Fibroblast of lung (primary cell): ENCODE data around the gene ETNPPL. TPM values are rescaled to one million over a fixed set of nuclear protein-coding genes. Genes with fewer than 3 reads are reported as not detected.

Source experiments
- DNase-seq, 2 donors: peaks; one replicate each; pipeline versions ENCODE4 v3.0.0 to v3.0.0-alpha.2; 2010; ENCODE audit warnings: low read depth in 2 of 2
- H2AFZ ChIP-seq: 2 replicates; pipeline ENCODE4 v1.5.1; 2012; ENCODE audit warnings: low read length, control low read depth, inconsistent platforms
- H3K27ac ChIP-seq: 2 replicates; pipeline ENCODE4 v1.5.1; 2011; ENCODE audit warnings: low read length, control low read depth; ENCODE audit not compliant: insufficient read depth
- H3K27me3 ChIP-seq: 2 replicates; pipeline ENCODE4 v1.5.1; 2011; ENCODE audit warnings: mild to moderate bottlenecking, low read length; ENCODE audit not compliant: control insufficient read depth, insufficient read depth
- H3K36me3 ChIP-seq: 2 replicates; pipeline ENCODE4 v1.5.1; 2011; ENCODE audit warnings: low read length; ENCODE audit not compliant: control insufficient read depth, insufficient read depth
- H3K4me1 ChIP-seq: 2 replicates; pipeline ENCODE4 v1.5.1; 2011; ENCODE audit warnings: low read length; ENCODE audit not compliant: control insufficient read depth, insufficient read depth; ENCODE audit errors: extremely low read depth
- H3K4me2 ChIP-seq: 2 replicates; pipeline ENCODE4 v1.5.1; 2011; ENCODE audit warnings: low read length, control low read depth; ENCODE audit not compliant: insufficient read depth; ENCODE audit errors: extremely low read depth
- H3K4me3 ChIP-seq, 4 experiments: fragments of 200-600 bp in 1 of 4; sonication (generic) in 1 of 4; replicated peaks in 1 of 4; 2 replicates each; pipeline ENCODE4 v1.5.1; 2011 to 2016; ENCODE audit warnings: low read length in 4 of 4, low read depth in 3 of 4, mild to moderate bottlenecking in 3 of 4, control low read depth in 2 of 4, inconsistent platforms in 1 of 4, mixed read lengths in 1 of 4; ENCODE audit not compliant: insufficient read depth in 1 of 4; ENCODE audit errors: control extremely low read depth in 1 of 4
- H3K79me2 ChIP-seq: 2 replicates; pipeline ENCODE4 v1.5.1; 2012; ENCODE audit warnings: mild to moderate bottlenecking, low read length, inconsistent platforms; ENCODE audit not compliant: control insufficient read depth, insufficient read depth
- H3K9ac ChIP-seq: 2 replicates; pipeline ENCODE4 v1.5.1; 2011; ENCODE audit warnings: mild to moderate bottlenecking, low read length, control low read depth; ENCODE audit not compliant: insufficient read depth
- H3K9me3 ChIP-seq: 2 replicates; pipeline ENCODE4 v1.5.1; 2012; ENCODE audit warnings: low read depth, low read length; ENCODE audit not compliant: control insufficient read depth, insufficient read depth
- H4K20me1 ChIP-seq: 2 replicates; pipeline ENCODE4 v1.5.1; 2011; ENCODE audit warnings: low read length; ENCODE audit not compliant: control insufficient read depth, insufficient read depth; ENCODE audit errors: extremely low read depth
- EZH2 ChIP-seq: IDR thresholded peaks from 2 replicates; pipeline ENCODE4 v1.5.1; 2012; ENCODE audit warnings: low read length, control low read depth, mild to moderate bottlenecking; ENCODE audit errors: missing control alignments
- polyA plus RNA-seq, 2 donors: library from polyadenylated mRNA; depleted of rRNA in 1 of 2; stranded (reverse) in 1 of 2; unstranded in 1 of 2; fragments of >200 nt; gene quantifications; 2 replicates each; pipeline ENCODE4 v1.2.1, GENCODE V29; 2011 to 2012; ENCODE audit warnings: missing spikeins in 1 of 2
- total RNA-seq: library from RNA; depleted of rRNA; stranded (reverse); fragments of >200 nt; gene quantifications from 2 replicates; pipeline ENCODE4 v1.2.1, GENCODE V29; 2014
- TF ChIP-seq, protein P1 (sequence below), 2 donors: IDR thresholded peaks in 1 of 2; conservative IDR thresholded peaks in 1 of 2; 1 replicate in 1 of 2; 2 replicates in 1 of 2; pipeline ENCODE4 v1.5.1; 2011 to 2012; ENCODE audit warnings: low read length in 2 of 2, control low read depth in 1 of 2, inconsistent platforms in 1 of 2, low read depth in 1 of 2, mild to moderate bottlenecking in 1 of 2

Gene ETNPPL
- total and polyA plus RNA-seq, 2 donors (not counting 1 experiment from before 2014, with no cell fraction given): not detected

DNA sequence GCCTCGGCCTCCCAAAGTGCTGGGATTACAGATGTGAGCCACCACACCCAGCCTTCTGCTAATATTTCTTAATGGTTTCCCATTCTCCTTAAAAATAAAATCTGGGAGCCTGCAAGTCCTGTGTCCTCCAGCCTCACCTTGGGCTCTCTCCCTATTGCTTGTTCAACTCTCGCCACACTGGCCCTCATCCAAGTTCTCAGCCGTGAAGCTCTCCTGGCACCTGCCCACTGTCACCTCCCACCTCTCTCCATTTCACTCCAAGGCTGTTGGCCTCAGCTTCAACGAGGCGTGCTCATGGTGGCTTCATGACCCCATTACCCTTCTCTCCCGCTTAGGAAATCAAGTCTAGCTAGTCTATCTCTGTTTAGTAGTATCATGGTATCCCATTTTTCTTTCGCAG, 9.5 kb upstream of the ETNPPL start:
- Histone ChIP-seq H3K4me3 (no peak overlapping the region), H3K9me3 (no peaks in the 10 kb centered on the region), H3K4me2 (no peak overlapping the region), H3K79me2 (no peaks in the 10 kb centered on the region), H3K27me3 (no peaks in the 10 kb centered on the region), H3K27ac (no peak overlapping the region), H3K4me1 (no peaks in the 10 kb centered on the region), H4K20me1 (no peaks in the 10 kb centered on the region), H2AFZ (no peak overlapping the region), H3K9ac (no peak overlapping the region), H3K36me3 (no peaks in the 10 kb centered on the region)
- DNase-seq: no peak
- TF ChIP-seq, protein P1, sequence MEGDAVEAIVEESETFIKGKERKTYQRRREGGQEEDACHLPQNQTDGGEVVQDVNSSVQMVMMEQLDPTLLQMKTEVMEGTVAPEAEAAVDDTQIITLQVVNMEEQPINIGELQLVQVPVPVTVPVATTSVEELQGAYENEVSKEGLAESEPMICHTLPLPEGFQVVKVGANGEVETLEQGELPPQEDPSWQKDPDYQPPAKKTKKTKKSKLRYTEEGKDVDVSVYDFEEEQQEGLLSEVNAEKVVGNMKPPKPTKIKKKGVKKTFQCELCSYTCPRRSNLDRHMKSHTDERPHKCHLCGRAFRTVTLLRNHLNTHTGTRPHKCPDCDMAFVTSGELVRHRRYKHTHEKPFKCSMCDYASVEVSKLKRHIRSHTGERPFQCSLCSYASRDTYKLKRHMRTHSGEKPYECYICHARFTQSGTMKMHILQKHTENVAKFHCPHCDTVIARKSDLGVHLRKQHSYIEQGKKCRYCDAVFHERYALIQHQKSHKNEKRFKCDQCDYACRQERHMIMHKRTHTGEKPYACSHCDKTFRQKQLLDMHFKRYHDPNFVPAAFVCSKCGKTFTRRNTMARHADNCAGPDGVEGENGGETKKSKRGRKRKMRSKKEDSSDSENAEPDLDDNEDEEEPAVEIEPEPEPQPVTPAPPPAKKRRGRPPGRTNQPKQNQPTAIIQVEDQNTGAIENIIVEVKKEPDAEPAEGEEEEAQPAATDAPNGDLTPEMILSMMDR (conservative IDR thresholded peaks at IDR 0.05 in 1 of 2, IDR thresholded peaks at IDR 0.05 in 1 of 2; ENCODE audit: low read depth in 1 of 2, low read length in 2 of 2): no peak
- no peak for TF ChIP-seq EZH2

DNA sequence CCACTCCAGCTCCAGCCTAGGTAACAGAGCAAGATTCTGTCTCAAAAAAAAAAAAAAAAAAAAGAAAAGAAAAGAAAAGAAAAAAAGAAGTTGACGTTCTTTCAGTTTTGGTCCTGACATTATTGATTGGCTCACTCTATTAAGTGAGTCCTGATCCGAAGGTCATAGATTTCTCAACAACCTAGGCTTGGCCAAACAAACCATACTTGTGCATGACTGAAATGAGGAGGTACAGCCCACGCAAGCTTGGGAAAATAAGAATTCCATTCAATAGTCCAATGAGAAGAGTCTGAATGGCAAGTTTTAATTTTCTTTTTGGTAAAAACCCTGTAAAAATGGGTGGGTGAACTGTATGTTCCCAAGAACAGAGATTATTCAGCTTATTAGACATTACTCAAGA, 3.2 kb upstream of the ETNPPL start:
- Histone ChIP-seq H3K4me2 (no peak overlapping the region), H2AFZ (no peak overlapping the region), H4K20me1 (no peaks in the 10 kb centered on the region), H3K4me3 (no peak overlapping the region), H3K9ac (no peak overlapping the region), H3K27ac (no peak overlapping the region), H3K36me3 (no peaks in the 10 kb centered on the region), H3K9me3 (no peaks in the 10 kb centered on the region), H3K4me1 (peaks cover 3% of the 10 kb centered on the region), H3K79me2 (no peaks in the 10 kb centered on the region), H3K27me3 (peaks cover 15% of the 10 kb centered on the region)
- no peak for TF ChIP-seq EZH2
- TF ChIP-seq, protein P1 (conservative IDR thresholded peaks at IDR 0.05 in 1 of 2, IDR thresholded peaks at IDR 0.05 in 1 of 2; ENCODE audit: low read depth in 1 of 2, low read length in 2 of 2): no peak
- no peak for DNase-seq

DNA sequence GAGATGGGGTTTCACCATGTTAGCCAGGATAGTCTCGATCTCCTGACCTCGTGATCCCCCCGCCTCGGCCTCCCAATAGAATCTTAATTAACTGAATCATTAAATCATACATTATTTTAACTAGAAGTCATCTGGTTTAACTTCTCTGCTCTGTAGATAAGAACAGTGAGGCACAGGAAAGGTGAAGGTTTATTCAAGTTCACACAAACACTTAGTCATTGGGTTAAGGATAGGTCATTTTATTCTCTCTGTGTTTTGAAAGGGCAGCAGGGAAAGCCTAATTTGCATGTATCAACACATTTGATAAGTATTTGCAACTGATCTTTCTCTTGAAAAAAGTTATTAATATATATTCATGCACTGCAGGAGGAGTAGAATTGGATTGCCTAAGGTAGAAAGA, 1.1 kb upstream of the ETNPPL start:
- H3K4me1 ChIP-seq: peaks cover 3% of the 10 kb centered on the region
- TF ChIP-seq, protein P1 (conservative IDR thresholded peaks at IDR 0.05 in 1 of 2, IDR thresholded peaks at IDR 0.05 in 1 of 2; ENCODE audit: low read depth in 1 of 2, low read length in 2 of 2): no peak
- TF ChIP-seq EZH2: no peak

More for the DNA sequence above, 1.1 kb upstream of the ETNPPL start:
- no peaks in the 10 kb centered on the region for H3K79me2 ChIP-seq
- no peak overlapping the region for H3K4me2 ChIP-seq
- H3K27me3 ChIP-seq: peaks cover 15% of the 10 kb centered on the region
- no peak overlapping the region for H3K9ac ChIP-seq
- no peak overlapping the region for H3K27ac ChIP-seq
- no peak for DNase-seq
- no peaks in the 10 kb centered on the region for H3K36me3 ChIP-seq
- H3K9me3 ChIP-seq: no peaks in the 10 kb centered on the region
- no peak overlapping the region for H2AFZ ChIP-seq
- H3K4me3 ChIP-seq: no peak overlapping the region
- no peaks in the 10 kb centered on the region for H4K20me1 ChIP-seq
